ENCODE results near the gene TMEM131L.

DNA sequence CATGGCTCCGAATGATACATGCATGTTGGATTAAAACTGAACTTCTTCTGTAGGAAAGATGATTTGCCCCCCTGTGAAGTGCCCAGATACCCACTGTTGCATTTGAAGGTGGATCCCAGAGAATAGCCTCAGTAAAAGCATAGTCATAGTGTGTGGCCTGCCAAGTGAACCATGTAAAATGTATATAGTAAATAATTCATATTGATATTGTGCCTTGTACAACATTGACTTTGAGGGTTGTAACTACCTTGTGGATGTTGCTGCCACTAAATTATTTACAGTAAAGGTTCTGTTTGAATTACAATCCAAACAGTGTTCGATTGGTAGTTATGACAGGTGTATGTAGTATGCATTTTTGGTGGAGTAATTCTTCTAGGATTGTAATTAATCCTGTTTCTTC, 19.2 kb downstream of the TMEM131L start:
- TF ChIP-seq CTCF (conservative IDR thresholded peaks at IDR 0.05; ENCODE audit: low read length) (no peak), EZH2phosphoT487 (IDR thresholded peaks at IDR 0.05; ENCODE audit: borderline replicate concordance) (no peak)
